Measurements from ENCODE around the gene NLN.

NLN gene

GRCh38 chr5:65813174-65813573, 91.2 kb downstream of the NLN start:
- H3K4me3 ChIP-seq (ENCODE audit: control insufficient read depth, low read depth, low read length), result no peak overlapping the region
- no peak for DNase-seq (ENCODE audit: low read depth)
- no peak for TF ChIP-seq CTCF (conservative IDR thresholded peaks at IDR 0.05; ENCODE audit: control insufficient read depth, insufficient read depth, low read depth, low read length)

- no peak overlapping the region for H3K4me3 ChIP-seq (ENCODE audit: control insufficient read depth, low read depth, low read length)
- no peak for DNase-seq (ENCODE audit: low read depth)
- TF ChIP-seq CTCF (conservative IDR thresholded peaks at IDR 0.05; ENCODE audit: control insufficient read depth, insufficient read depth, low read depth, low read length), result no peak
These were observed 93.2 kb downstream of the NLN start for GRCh38 chr5:65815161-65815560.

- TF ChIP-seq CTCF (conservative IDR thresholded peaks at IDR 0.05; ENCODE audit: control insufficient read depth, insufficient read depth, low read depth, low read length), result no peak
- H3K4me3 ChIP-seq (ENCODE audit: control insufficient read depth, low read depth, low read length), result no peak overlapping the region
- DNase-seq (ENCODE audit: low read depth), result no peak
These were observed 94.7 kb downstream of the NLN start for GRCh38 chr5:65816729-65817128.

GRCh38 chr5:65817931-65818330, 95.9 kb downstream of the NLN start:
- TF ChIP-seq CTCF (conservative IDR thresholded peaks at IDR 0.05; ENCODE audit: control insufficient read depth, insufficient read depth, low read depth, low read length), result no peak
- no peak overlapping the region for H3K4me3 ChIP-seq (ENCODE audit: control insufficient read depth, low read depth, low read length)
- no peak for DNase-seq (ENCODE audit: low read depth)

- no peak for TF ChIP-seq CTCF (conservative IDR thresholded peaks at IDR 0.05; ENCODE audit: control insufficient read depth, insufficient read depth, low read depth, low read length)
- no peak for DNase-seq (ENCODE audit: low read depth)
- no peak overlapping the region for H3K4me3 ChIP-seq (ENCODE audit: control insufficient read depth, low read depth, low read length)
These were observed 96.6 kb downstream of the NLN start for GRCh38 chr5:65818592-65818991.

- no peak overlapping the region for H3K4me3 ChIP-seq (ENCODE audit: control insufficient read depth, low read depth, low read length)
- TF ChIP-seq CTCF (conservative IDR thresholded peaks at IDR 0.05; ENCODE audit: control insufficient read depth, insufficient read depth, low read depth, low read length), result no peak
- no peak for DNase-seq (ENCODE audit: low read depth)
These were observed 97.4 kb downstream of the NLN start for GRCh38 chr5:65819215-65819904.

GRCh38 chr5:65819905-65820240, 97.9 kb downstream of the NLN start:
- DNase-seq (ENCODE audit: low read depth), result no peak
- no peak for TF ChIP-seq CTCF (conservative IDR thresholded peaks at IDR 0.05; ENCODE audit: control insufficient read depth, insufficient read depth, low read depth, low read length)
- no peak overlapping the region for H3K4me3 ChIP-seq (ENCODE audit: control insufficient read depth, low read depth, low read length)
